Measurements from ENCODE around the gene TDRD7. TPM values are rescaled to one million over a fixed set of nuclear protein-coding genes. Genes with fewer than 3 reads are reported as not detected.

The TDRD7 gene
- total and polyA plus RNA-seq, 2 donors from 2014 or later = 7.8 to 15.0 TPM

DNA sequence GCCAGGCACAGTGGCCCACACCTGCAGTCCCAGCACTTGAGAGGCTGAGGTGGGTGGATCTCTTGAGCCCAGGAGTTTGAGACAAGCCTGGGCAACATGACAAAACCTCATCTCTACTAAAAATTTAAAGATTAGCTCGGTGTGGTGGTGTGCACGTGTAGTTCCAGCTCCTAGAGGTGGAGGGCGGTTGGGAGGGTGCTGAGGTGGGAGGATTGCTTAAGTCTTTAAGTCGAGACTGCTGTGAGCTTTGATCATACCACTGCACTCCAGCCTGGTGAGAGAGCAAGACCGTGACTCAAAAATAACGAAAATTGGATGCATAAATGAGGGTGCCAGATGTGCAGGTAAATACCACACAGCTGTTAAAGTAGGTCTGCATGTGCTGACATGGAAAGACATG lies 39.3 kb upstream of the TDRD7 start:
- no peak for FAIRE-seq
- peaks cover 0 to 4% (median 0%) of the 10 kb centered on the region in 3 donors for H3K36me3 ChIP-seq (ENCODE audit: control insufficient read depth in 2 of 3, insufficient read depth in 3 of 3, low read length in 3 of 3)
- TF ChIP-seq, protein P1, sequence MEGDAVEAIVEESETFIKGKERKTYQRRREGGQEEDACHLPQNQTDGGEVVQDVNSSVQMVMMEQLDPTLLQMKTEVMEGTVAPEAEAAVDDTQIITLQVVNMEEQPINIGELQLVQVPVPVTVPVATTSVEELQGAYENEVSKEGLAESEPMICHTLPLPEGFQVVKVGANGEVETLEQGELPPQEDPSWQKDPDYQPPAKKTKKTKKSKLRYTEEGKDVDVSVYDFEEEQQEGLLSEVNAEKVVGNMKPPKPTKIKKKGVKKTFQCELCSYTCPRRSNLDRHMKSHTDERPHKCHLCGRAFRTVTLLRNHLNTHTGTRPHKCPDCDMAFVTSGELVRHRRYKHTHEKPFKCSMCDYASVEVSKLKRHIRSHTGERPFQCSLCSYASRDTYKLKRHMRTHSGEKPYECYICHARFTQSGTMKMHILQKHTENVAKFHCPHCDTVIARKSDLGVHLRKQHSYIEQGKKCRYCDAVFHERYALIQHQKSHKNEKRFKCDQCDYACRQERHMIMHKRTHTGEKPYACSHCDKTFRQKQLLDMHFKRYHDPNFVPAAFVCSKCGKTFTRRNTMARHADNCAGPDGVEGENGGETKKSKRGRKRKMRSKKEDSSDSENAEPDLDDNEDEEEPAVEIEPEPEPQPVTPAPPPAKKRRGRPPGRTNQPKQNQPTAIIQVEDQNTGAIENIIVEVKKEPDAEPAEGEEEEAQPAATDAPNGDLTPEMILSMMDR (IDR thresholded peaks at IDR 0.05; ENCODE audit: borderline replicate concordance, extremely low read depth, insufficient read depth) = no peak
- no peaks in the 10 kb centered on the region for H3K9me3 ChIP-seq (ENCODE audit: control insufficient read depth in 2 of 3, insufficient read depth in 1 of 3, low read length in 3 of 3)
- no peak overlapping the region for H3K27ac ChIP-seq (ENCODE audit: low read depth in 2 of 2, low read length in 2 of 2)
- H3K27me3 ChIP-seq (ENCODE audit: control insufficient read depth, insufficient read depth, low read length) = no peaks in the 10 kb centered on the region
- no peak for DNase-seq
- no peak overlapping the region for H3K4me3 ChIP-seq (ENCODE audit: low read length in 3 of 3)
- H3K9ac ChIP-seq (ENCODE audit: low read length in 3 of 3) = no peak overlapping the region
- no peaks in the 10 kb centered on the region for H3K4me1 ChIP-seq (ENCODE audit: control insufficient read depth in 2 of 3, insufficient read depth in 2 of 3, low read depth in 1 of 3, low read length in 3 of 3)
- intact Hi-C loops (cut with DNase I) = no loop called here

DNA sequence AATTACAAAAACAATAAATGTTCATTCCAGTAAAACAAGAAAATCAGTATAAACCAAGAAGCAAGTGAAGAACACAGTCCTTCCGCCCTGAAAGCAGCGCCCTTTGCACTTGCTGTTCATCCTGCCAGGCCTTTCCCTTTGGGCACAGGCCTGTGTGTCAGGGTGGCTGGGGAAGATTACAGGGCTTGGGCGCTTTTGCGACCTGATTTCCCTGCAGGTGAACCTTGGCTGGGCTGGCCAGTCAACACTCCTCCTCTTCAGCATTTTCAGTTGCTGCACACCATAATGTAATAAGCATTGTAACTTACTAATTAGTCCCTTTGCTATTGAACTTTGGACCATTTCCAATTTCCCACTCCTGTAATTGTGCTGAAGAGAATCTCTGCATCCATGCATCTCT lies 38.6 kb upstream of the TDRD7 start:
- Histone ChIP-seq H3K27ac (ENCODE audit: low read depth in 2 of 2, low read length in 2 of 2) (no peak overlapping the region), H3K36me3 (ENCODE audit: control insufficient read depth in 2 of 3, insufficient read depth in 3 of 3, low read length in 3 of 3) (peaks cover 0 to 4% (median 0%) of the 10 kb centered on the region in 3 donors), H3K9ac (ENCODE audit: low read length in 3 of 3) (no peak overlapping the region), H3K4me3 (ENCODE audit: low read length in 3 of 3) (no peak overlapping the region), H3K4me1 (ENCODE audit: control insufficient read depth in 2 of 3, insufficient read depth in 2 of 3, low read depth in 1 of 3, low read length in 3 of 3) (no peaks in the 10 kb centered on the region), H3K9me3 (ENCODE audit: control insufficient read depth in 2 of 3, insufficient read depth in 1 of 3, low read length in 3 of 3) (no peaks in the 10 kb centered on the region), H3K27me3 (ENCODE audit: control insufficient read depth, insufficient read depth, low read length) (no peaks in the 10 kb centered on the region)
- intact Hi-C loops (cut with DNase I) = no loop called here
- DNase-seq (no peak), FAIRE-seq (peak; percentile 19)
- TF ChIP-seq, protein P1 (IDR thresholded peaks at IDR 0.05; ENCODE audit: borderline replicate concordance, extremely low read depth, insufficient read depth) = no peak

DNA sequence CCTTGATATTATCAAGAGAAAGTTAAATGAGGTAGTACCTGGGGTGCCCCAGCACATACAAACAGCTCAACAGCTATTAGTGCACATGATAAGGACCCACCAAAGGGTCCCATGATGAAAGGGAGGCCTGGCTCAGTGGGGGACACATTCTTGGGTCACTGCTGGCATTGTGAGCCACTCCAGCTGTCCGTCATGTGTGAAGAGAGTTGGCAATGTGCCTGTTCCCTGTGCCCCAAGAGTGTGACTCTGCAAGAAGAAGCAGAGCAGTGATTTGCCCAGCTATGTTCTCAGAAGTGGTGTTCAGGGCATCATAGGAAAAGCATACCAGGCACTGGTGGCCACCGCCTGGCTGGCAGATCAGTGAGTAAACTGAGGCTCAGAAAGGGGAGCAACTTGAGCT lies 37.1 kb upstream of the TDRD7 start:
- Histone ChIP-seq H3K36me3 (ENCODE audit: control insufficient read depth in 2 of 3, insufficient read depth in 3 of 3, low read length in 3 of 3) (peaks cover 0 to 4% (median 0%) of the 10 kb centered on the region in 3 donors), H3K27ac (ENCODE audit: low read depth in 2 of 2, low read length in 2 of 2) (no peak overlapping the region), H3K9ac (ENCODE audit: low read length in 3 of 3) (no peak overlapping the region), H3K9me3 (ENCODE audit: control insufficient read depth in 2 of 3, insufficient read depth in 1 of 3, low read length in 3 of 3) (no peaks in the 10 kb centered on the region), H3K27me3 (ENCODE audit: control insufficient read depth, insufficient read depth, low read length) (no peaks in the 10 kb centered on the region), H3K4me3 (ENCODE audit: low read length in 3 of 3) (no peak overlapping the region), H3K4me1 (ENCODE audit: control insufficient read depth in 2 of 3, insufficient read depth in 2 of 3, low read depth in 1 of 3, low read length in 3 of 3) (no peaks in the 10 kb centered on the region)
- FAIRE-seq = no peak
- intact Hi-C loops (cut with DNase I) = no loop called here
- TF ChIP-seq, protein P1 (IDR thresholded peaks at IDR 0.05; ENCODE audit: borderline replicate concordance, extremely low read depth, insufficient read depth) = no peak
- no peak for DNase-seq

DNA sequence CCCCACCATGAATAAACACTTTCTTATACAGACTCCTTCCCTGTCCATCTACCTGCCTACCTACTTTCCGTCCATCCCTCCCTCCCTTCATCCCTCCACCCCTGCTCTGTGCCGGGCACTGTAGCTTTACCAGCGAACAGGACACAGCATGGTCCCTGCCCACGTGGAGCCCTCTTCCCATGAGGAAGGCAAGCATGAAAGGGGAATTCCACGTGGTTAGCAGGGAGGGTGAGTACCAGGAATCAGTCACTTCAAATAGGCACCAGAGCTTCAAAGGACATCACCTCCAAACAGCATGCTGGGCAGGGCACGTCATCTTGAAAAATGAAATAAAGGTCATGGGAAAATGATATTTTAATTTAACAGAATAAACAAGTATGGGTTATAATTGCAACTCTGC lies 35.0 kb upstream of the TDRD7 start:
- TF ChIP-seq, protein P1 (IDR thresholded peaks at IDR 0.05; ENCODE audit: borderline replicate concordance, extremely low read depth, insufficient read depth) = no peak
- no peaks in the 10 kb centered on the region for H3K27me3 ChIP-seq (ENCODE audit: control insufficient read depth, insufficient read depth, low read length)
- no peak overlapping the region for H3K27ac ChIP-seq (ENCODE audit: low read depth in 2 of 2, low read length in 2 of 2)
- no peak overlapping the region for H3K9ac ChIP-seq (ENCODE audit: low read length in 3 of 3)
- FAIRE-seq = no peak
- H3K36me3 ChIP-seq (ENCODE audit: control insufficient read depth in 2 of 3, insufficient read depth in 3 of 3, low read length in 3 of 3) = peaks cover 0 to 4% (median 0%) of the 10 kb centered on the region in 3 donors
- DNase-seq = no peak
- H3K4me1 ChIP-seq (ENCODE audit: control insufficient read depth in 2 of 3, insufficient read depth in 2 of 3, low read depth in 1 of 3, low read length in 3 of 3) = peaks cover 0 to 10% (median 0%) of the 10 kb centered on the region in 3 donors
- intact Hi-C loops (cut with DNase I) = no loop called here
- H3K4me3 ChIP-seq (ENCODE audit: low read length in 3 of 3) = no peak overlapping the region
- H3K9me3 ChIP-seq (ENCODE audit: control insufficient read depth in 2 of 3, insufficient read depth in 1 of 3, low read length in 3 of 3) = no peaks in the 10 kb centered on the region
